ENCODE measurements around the gene G3BP1.
A peak's percentile ranks its signal among the peaks of the same experiment; 100 is the strongest.
"Not testable (repeated sequence)": the region's sequence is repeated elsewhere in the genome, so short reads cannot be mapped to it uniquely, and the experiment has no call there.

The G3BP1 gene

GRCh38 chr5:151771259-151772028 lies at the start of gene G3BP1:
G3BP1 (plus strand) TSS chr5:151771954; CDS start chr5:151786621, 14,667 bp downstream.
- DNase-seq: peak; percentile 97

- no peak for DNase-seq
Observed at GRCh38 chr5:151722546-151722945, 49.2 kb upstream of the G3BP1 start.

- DNase-seq: no peak
Observed at GRCh38 chr5:151724360-151724759, 47.4 kb upstream of the G3BP1 start.

GRCh38 chr5:151729597-151729996 lies 42.2 kb upstream of the G3BP1 start:
- not testable (repeated sequence) for DNase-seq

GRCh38 chr5:151730381-151730780 lies 41.4 kb upstream of the G3BP1 start:
- DNase-seq: no peak

GRCh38 chr5:151733358-151734063 lies 38.2 kb upstream of the G3BP1 start:
- no peak for DNase-seq

- DNase-seq: no peak
Observed at GRCh38 chr5:151734064-151734408, 37.7 kb upstream of the G3BP1 start.

- no peak for DNase-seq
Observed at GRCh38 chr5:151735646-151736045, 36.1 kb upstream of the G3BP1 start.

- no peak for DNase-seq
Observed at GRCh38 chr5:151737431-151737830, 34.3 kb upstream of the G3BP1 start.

- DNase-seq: no peak
Observed at GRCh38 chr5:151738125-151738848, 33.5 kb upstream of the G3BP1 start.

- DNase-seq: no peak
Observed at GRCh38 chr5:151739395-151739794, 32.4 kb upstream of the G3BP1 start.

GRCh38 chr5:151739939-151740335 lies 31.8 kb upstream of the G3BP1 start:
- DNase-seq: no peak

- DNase-seq: peak; percentile 28
Observed at GRCh38 chr5:151740336-151740942, 31.3 kb upstream of the G3BP1 start.

GRCh38 chr5:151740958-151741373 lies 30.8 kb upstream of the G3BP1 start:
- no peak for DNase-seq

GRCh38 chr5:151741678-151742423 lies 29.9 kb upstream of the G3BP1 start:
- no peak for DNase-seq

GRCh38 chr5:151742870-151743294 lies 28.9 kb upstream of the G3BP1 start:
- DNase-seq: no peak

GRCh38 chr5:151743530-151743929 lies 28.2 kb upstream of the G3BP1 start:
- no peak for DNase-seq

- DNase-seq: no peak
Observed at GRCh38 chr5:151745071-151745705, 26.6 kb upstream of the G3BP1 start.

- DNase-seq: no peak
Observed at GRCh38 chr5:151750121-151750520, 21.6 kb upstream of the G3BP1 start.

- DNase-seq: no peak
Observed at GRCh38 chr5:151751091-151751490, 20.7 kb upstream of the G3BP1 start.

- DNase-seq: no peak
Observed at GRCh38 chr5:151751593-151751992, 20.2 kb upstream of the G3BP1 start.

- no peak for DNase-seq
Observed at GRCh38 chr5:151755383-151755782, 16.4 kb upstream of the G3BP1 start.
